ENCODE measurements around the gene PNMA8C. TPM values are rescaled to one million over a fixed set of nuclear protein-coding genes. Genes with fewer than 3 reads are reported as not detected.
"Not testable (repeated sequence)": the region's sequence is repeated elsewhere in the genome, so short reads cannot be mapped to it uniquely, and the experiment has no call there.

The PNMA8C gene
- total RNA-seq, 1 experiment from 2014 or later: not detected

GRCh38 chr19:46435009-46435408 lies 6.3 kb upstream of the PNMA8C start:
- Histone ChIP-seq H3K9me2 (replicated peaks; ENCODE audit: low read length) (no peaks in the 10 kb centered on the region), H3K4me1 (ENCODE audit: insufficient read depth, low read length) (no peaks in the 10 kb centered on the region), H3F3A (ENCODE audit: low read length, unreplicated experiment) (no peaks in the 10 kb centered on the region), H3K4me2 (ENCODE audit: low read length) (no peak overlapping the region), H3K9me3 (ENCODE audit: low read length) (no peaks in the 10 kb centered on the region), H3K27ac (ENCODE audit: low read length) (no peak overlapping the region), H3K4me3 (ENCODE audit: low read length) (no peak overlapping the region), H3K27me3 (ENCODE audit: low read length) (no peaks in the 10 kb centered on the region), H4K20me1 (ENCODE audit: low read length) (no peaks in the 10 kb centered on the region), H2AFZ (ENCODE audit: low read length) (no peak overlapping the region), H3K79me2 (ENCODE audit: low read length) (no peaks in the 10 kb centered on the region), H3K9ac (ENCODE audit: low read length) (no peak overlapping the region), H3K36me3 (ENCODE audit: low read depth, low read length) (no peaks in the 10 kb centered on the region)
- intact Hi-C loops (cut with micrococcal nuclease): no loop called here
- BruUV-seq (replicated peaks): no TSS peak
- ATAC-seq: no peak
- POLR2A ChIA-PET (ENCODE audit: unreplicated experiment): no interaction called here
- DNase-seq: no peak
- CTCF ChIA-PET: no interaction called here
- TF ChIP-seq EZH2phosphoT487 (IDR thresholded peaks at IDR 0.05; ENCODE audit: borderline replicate concordance, low read length) (no peak), CTCF (conservative IDR thresholded peaks at IDR 0.05; ENCODE audit: low read depth, low read length) (no peak), EZH2 (IDR thresholded peaks at IDR 0.05; ENCODE audit: low read length, unreplicated experiment) (no peak)

DNA sequence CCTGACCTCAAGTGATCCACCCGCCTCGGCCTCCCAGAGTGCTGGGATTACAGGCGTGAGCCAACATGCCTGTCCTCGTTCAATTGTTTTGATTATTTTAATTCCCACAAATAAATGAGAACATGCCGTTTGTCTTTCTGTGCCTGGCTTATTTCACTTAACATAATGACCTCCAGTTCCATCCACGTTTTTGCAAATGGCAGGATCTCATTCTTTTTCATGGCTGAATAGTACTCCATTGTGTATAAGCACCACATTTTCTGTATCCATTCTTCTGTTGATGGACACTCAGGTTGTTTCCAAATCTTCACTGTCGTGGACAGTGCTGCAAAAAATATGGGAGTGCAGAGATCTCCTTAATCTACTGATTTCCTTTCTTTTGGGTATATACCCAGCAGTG lies 4.7 kb upstream of the PNMA8C start:
- intact Hi-C loops (cut with micrococcal nuclease); H3K36me3 ChIP-seq (ENCODE audit: low read depth, low read length); H3K9me2 ChIP-seq (replicated peaks; ENCODE audit: low read length); H3K79me2 ChIP-seq (ENCODE audit: low read length); H3K27ac ChIP-seq (ENCODE audit: low read length); POLR2A ChIA-PET (ENCODE audit: unreplicated experiment); H3K9me3 ChIP-seq (ENCODE audit: low read length); BruUV-seq (replicated peaks); CTCF ChIA-PET; DNase-seq; H3K4me2 ChIP-seq (ENCODE audit: low read length); H3F3A ChIP-seq (ENCODE audit: low read length, unreplicated experiment); H4K20me1 ChIP-seq (ENCODE audit: low read length); H3K4me3 ChIP-seq (ENCODE audit: low read length); ATAC-seq; H3K9ac ChIP-seq (ENCODE audit: low read length); H3K4me1 ChIP-seq (ENCODE audit: insufficient read depth, low read length); H3K27me3 ChIP-seq (ENCODE audit: low read length); H2AFZ ChIP-seq (ENCODE audit: low read length): not testable (repeated sequence)

DNA sequence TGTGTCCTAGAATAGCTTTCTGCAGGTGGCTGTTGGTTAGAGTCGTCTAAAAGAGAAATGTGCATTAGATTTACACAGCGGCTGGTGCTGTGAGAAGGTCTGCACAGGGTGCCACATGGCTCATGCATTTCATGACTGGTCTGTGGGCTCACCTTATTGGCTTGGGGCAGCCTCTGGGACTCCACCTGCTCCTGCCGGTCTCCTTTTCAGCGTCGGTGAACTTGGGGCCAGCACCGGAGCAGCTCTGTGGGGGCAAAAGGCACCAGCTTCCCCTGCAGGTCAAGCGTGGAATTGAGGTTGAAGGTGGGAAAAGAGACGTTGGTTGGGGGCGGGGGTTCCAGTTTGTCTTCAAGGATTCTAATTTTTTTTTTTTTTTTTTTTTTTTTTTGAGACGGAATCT lies 3.1 kb upstream of the PNMA8C start:
- no peak overlapping the region for H3K4me2 ChIP-seq (ENCODE audit: low read length)
- no peaks in the 10 kb centered on the region for H3K36me3 ChIP-seq (ENCODE audit: low read depth, low read length)
- intact Hi-C loops (cut with micrococcal nuclease): no loop called here
- DNase-seq (no peak), ATAC-seq (no peak)
- no peaks in the 10 kb centered on the region for H3K79me2 ChIP-seq (ENCODE audit: low read length)
- H3K27ac ChIP-seq (ENCODE audit: low read length): no peak overlapping the region
- ChIA-PET POLR2A (ENCODE audit: unreplicated experiment) (no interaction called here), CTCF (interaction anchor here (0.7 kb wide), 1 partner anchor 46 kb away, joined by 18 read pairs; no protein-coding TSS in a partner anchor)
- no peak overlapping the region for H3K9ac ChIP-seq (ENCODE audit: low read length)
- H3K4me3 ChIP-seq (ENCODE audit: low read length): no peak overlapping the region
- H3K9me3 ChIP-seq (ENCODE audit: low read length): no peaks in the 10 kb centered on the region
- no peaks in the 10 kb centered on the region for H3K4me1 ChIP-seq (ENCODE audit: insufficient read depth, low read length)
- TF ChIP-seq CTCF (conservative IDR thresholded peaks at IDR 0.05; ENCODE audit: low read depth, low read length): no peak
- BruUV-seq (replicated peaks): no TSS peak
- H3K27me3 ChIP-seq (ENCODE audit: low read length): no peaks in the 10 kb centered on the region
- H3K9me2 ChIP-seq (replicated peaks; ENCODE audit: low read length): no peaks in the 10 kb centered on the region
- H4K20me1 ChIP-seq (ENCODE audit: low read length): no peaks in the 10 kb centered on the region
- H2AFZ ChIP-seq (ENCODE audit: low read length): no peak overlapping the region
- H3F3A ChIP-seq (ENCODE audit: low read length, unreplicated experiment): no peaks in the 10 kb centered on the region

Data from PC-3 (cell line).